HG02970 (cell line): Measurements from ENCODE around the gene SIAE.

Experiments used
- ATAC-seq: cut with Tn5 transposase; IDR thresholded peaks from one replicate; pipeline ENCODE4 v1.9.1; 2021; ENCODE audit warnings: mild to moderate bottlenecking, moderate library complexity, moderate number of reproducible peaks; ENCODE audit not compliant: unreplicated experiment, low FRiP score

The SIAE gene

GRCh38 chr11:124673333-124674167, at the start of gene SIAE, which contains the start of gene SPA17:
Gene SIAE, minus strand, starts transcription at chr11:124673739. Its CDS starts 31 bp downstream, at chr11:124673708.
Gene SPA17, plus strand, starts transcription at chr11:124673904. Its CDS starts 1,361 bp downstream, at chr11:124675265.
- ATAC-seq = peak; percentile 91

DNA sequence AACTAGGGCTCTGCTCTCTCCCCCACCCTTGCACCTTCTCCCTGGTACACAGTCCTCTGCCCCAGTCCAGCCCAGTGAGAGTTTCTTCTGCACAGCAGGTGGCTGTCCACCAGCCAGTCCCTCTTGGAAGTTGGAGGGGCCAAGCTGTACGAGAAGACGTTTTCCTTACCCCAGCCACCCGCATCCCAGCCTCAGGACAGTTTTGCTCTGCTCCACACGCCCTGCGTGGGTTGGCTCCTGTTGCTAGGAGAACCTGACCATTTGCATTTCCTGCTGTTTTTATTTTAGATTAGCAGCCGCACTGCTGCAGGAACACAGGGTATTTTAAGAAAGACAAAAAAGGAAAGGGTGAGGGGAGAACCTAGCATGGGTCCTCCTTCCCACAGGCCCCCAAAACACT, 48.6 kb upstream of the SIAE start:
- ATAC-seq = no peak

GRCh38 chr11:124719534-124719933, 46.0 kb upstream of the SIAE start:
- no peak for ATAC-seq

- no peak for ATAC-seq
Observed at GRCh38 chr11:124718801-124719200, 45.3 kb upstream of the SIAE start.

GRCh38 chr11:124717786-124718651, 44.5 kb upstream of the SIAE start:
- ATAC-seq = no peak

DNA sequence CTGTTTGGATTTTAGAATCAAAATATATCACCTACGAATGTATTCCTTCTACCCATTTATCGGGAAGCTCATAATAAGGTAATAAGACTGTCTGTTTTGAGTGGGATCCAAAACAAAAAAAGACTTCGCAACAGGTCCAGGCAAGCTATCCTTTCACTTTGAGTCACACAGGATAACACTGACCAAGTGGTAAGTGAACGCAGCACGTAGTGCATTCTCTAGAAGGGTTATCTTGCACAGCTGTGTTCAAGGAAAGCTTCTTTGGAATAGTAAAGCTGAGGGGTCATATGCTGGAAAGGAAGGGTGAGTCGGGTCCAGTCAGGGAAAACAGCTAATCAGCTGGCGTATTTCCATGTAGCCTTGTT, 43.9 kb upstream of the SIAE start:
- no peak for ATAC-seq

DNA sequence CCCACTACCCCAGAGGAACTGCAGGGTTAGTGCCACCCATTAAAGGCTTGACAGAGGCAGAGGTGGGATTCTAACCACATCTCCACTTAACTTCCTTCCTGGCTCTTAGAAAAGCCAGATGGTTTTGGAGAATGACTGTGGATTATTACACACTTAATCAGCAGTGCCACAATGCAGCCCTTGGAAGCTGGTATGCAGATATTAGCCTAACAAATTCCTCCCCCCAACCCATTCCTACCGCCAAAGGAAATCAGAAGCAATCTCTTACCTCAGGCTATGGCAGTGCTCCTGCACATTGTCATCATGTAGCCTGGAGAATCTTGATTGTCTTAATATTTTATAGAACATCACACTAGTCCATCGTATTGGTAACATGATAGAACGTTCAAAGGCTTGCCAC, 43.1 kb upstream of the SIAE start:
- ATAC-seq = no peak

DNA sequence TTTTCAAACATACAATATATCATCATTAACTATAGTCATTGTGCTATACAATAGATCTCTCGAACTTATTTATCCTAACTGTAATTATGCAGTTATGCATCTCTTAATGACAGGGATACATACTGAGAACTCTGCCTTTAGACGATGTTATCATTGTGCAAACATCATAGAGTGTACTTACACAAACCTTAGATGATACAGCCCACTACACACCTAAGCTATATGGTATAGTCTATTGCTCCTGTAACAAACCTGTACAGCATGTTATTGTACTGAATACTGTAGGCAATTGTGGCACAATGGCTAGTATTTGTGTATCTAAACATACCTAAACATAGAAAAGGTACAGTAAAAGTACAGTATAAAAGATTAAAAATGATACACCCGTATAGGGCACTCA, 38.9 kb upstream of the SIAE start:
- ATAC-seq = no peak

- no peak for ATAC-seq
Observed at GRCh38 chr11:124707829-124708228, 34.3 kb upstream of the SIAE start.

DNA sequence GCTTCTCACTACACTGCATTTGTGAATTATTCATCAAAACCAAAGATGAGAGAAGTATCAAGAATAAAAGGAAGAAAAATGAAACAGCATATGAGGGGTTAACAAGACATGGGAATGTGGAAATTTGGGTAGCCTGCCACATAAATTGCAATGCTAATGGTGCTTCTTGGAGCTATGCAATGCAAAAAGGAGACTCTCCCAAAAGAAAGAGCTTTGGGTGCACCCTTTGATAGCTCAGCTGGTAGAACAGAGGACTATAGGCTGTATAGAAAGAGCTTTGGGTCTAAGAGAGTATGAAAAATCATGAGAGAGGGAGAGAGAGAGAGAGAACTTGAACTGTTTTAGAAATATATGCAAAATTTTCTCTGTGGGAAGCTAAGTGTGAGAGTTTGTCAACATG, 26.5 kb upstream of the SIAE start:
- ATAC-seq = no peak

DNA sequence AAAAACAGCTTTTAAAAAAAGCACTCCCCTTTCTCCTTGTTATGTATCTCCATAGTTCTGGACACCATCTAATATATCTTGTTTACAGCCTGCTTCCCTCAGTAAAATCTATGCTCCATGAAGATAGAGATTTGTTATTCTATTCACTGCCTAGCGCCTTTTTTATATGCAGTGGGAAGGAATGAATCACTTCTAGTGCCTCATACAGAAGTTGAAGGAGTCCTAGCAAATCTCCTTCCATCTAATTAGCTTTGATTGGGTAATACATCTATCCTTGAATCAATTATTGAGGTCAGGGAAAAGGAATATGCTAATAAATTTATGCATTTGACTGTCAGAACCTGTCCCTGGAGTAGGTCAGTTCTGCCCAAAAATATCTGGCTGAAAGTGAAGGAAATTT, 26.0 kb upstream of the SIAE start:
- no peak for ATAC-seq

- no peak for ATAC-seq
Observed at GRCh38 chr11:124693142-124693541, 19.6 kb upstream of the SIAE start.

DNA sequence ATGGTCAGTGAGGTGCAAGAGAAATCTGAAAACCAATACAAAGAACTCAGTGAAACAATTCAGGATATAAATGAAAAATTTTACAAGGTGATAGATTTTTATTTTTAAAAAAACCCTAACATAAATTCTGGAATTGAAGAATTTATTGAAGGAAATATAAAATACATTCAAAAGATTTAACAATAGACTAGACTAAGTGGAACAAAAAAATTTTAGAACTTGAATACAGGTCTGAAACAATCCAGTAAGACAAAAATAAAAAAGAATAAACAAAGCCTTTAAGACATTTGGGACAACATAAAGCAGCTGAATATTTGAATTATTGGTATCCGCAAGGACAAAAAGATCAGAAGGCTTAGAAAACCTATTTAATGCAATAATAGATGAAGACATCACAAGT, 8.9 kb upstream of the SIAE start:
- ATAC-seq = no peak

DNA sequence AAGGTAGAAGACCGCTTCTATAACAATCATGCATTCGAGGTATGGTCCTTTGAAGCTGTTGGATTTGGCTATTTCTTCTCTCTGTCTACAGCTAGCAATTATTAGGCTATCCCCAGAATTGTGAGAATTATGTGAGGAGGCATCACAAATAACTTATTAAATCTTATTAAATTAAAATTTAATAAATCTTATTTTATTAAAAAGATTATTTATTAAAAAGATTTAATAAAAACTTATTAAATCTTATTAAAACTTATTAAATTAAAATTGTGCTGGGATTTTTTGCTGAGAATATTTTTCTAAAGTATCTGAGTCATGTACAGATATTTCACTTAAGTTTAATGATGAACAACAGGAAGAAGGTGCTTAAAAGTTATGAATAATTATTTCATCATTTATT, 7.9 kb upstream of the SIAE start:
- no peak for ATAC-seq

GRCh38 chr11:124678416-124678815, 4.9 kb upstream of the SIAE start:
- ATAC-seq = no peak

DNA sequence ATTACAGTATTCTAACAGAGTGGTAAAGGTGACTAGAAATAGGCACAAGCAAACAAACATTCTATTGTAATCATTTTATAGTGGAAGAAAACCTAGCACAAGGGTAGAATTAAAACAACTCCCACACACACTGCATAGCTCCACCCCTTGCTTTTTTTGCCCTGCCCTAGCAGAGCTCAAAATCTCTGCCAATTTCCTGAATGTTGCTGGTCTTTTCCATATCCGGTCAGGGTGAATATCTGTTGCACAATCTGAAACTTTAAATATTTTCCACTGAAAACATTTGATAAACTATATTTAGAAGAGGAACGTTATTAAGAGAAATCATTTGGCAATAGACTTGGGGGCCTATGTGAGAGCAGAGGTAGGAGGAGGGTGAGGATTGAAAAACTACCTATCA, 2.8 kb upstream of the SIAE start:
- no peak for ATAC-seq

DNA sequence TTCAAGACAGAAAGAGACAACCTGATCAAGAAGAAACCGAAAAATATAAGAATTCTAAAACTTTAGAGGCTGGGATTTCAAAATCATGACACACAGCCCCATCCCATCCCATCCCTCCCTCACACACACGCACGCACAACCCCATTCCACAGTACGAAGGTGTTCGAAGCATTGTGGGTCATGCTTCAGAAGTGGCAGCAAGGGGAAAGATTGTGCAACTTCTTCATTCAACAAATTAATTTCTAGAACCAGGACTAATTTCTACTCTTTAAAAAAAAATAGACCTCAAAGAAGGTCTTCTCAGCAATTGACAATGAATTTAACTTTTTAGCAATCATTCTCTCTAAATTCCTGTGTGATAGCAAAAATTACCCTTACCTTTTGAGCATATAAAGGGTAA, 1.0 kb upstream of the SIAE start:
- no peak for ATAC-seq

DNA sequence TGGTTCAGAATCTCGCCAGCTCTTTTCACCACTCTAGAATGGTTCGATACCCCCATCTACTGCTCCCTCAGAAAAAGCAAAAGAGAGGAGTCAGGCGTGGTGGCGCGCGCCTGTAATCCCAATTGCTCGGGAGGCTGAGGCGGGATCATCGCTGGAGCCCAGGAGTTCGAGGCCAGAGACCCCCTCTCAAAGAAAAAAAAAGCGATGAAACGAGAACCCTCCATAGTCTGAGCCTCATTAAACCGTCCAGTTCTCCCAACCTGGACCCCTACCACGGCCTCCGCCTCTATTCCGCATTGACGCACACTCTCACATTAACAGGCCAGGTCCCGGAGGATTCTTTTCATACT, 604 bp upstream of the SIAE start:
- ATAC-seq = no peak

DNA sequence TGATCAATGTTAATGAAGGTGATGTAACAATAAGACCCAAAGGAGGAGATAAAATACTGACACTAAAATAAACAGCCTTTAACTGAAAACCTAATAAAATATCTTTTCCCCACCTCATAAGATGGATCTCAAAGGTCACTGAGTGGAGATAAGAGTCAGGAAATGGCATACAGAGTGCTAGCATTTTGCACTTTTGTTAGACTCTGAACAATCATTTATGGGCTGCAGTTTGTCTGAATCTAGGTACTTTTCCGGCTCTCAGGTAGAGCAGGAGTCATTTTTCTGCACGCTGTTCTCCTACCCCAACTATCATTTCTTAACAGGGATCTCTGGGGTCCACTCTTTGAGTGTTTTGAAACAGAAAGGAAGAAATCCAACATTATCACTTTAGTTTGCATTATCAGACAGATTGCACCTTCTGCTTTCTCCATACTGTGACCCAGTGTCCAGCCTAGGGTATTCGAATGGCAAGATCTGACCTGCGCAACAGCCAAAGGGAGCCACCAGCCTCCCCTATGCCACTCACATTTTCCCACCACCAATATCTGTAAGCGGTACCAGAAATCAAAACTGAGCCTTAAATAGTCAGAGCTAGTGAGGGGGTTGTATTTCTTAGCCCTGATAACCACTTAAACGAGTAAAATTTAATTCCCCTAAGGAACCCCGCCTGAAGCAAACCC, 863 bp downstream of the SIAE start:
- no peak for ATAC-seq

DNA sequence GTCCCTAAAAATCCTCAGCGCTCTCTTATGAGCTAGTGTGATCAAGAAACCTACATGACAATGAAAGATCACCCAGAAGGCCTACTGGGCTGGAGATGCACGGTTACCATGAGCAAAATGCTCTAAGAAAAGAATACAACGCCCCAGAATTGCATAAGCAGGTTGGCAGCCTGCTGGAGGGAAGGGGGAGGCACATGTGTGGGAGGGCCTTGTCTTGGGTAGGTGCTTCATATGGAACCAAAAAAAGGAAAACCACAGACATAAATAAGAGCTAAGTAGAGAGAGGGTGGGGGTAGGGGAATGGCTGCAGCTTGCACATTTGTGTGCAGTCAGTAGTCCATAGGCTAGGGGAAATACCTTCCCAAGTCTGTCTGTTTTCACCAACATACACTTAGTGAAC, 2.8 kb downstream of the SIAE start:
- no peak for ATAC-seq

- no peak for ATAC-seq
Observed at GRCh38 chr11:124669193-124669592, 4.3 kb downstream of the SIAE start.
